ENCODE measurements around the gene PLEKHA8.

Gene PLEKHA8

GRCh38 chr7:30028216-30028748 lies at the start of gene PLEKHA8:
TSS of gene PLEKHA8 (plus strand) at chr7:30028412. CDS start at chr7:30028763, 351 bp downstream.
- peak; percentile 93 for DNase-seq

- DNase-seq, result no peak
Measured at GRCh38 chr7:29980151-29980550, 48.1 kb upstream of the PLEKHA8 start.

GRCh38 chr7:29987083-29987482 lies 41.1 kb upstream of the PLEKHA8 start:
- DNase-seq, result no peak

- no peak for DNase-seq
Measured at GRCh38 chr7:29987811-29988317, 40.3 kb upstream of the PLEKHA8 start.

GRCh38 chr7:29988424-29989256 lies 39.6 kb upstream of the PLEKHA8 start:
- DNase-seq, result peak; percentile 17

GRCh38 chr7:29989257-29989995 lies 38.8 kb upstream of the PLEKHA8 start, which contains the start of gene SCRN1:
TSS of gene SCRN1 (minus strand) at chr7:29989801. CDS start at chr7:29969067, 20,734 bp downstream.
- peak; percentile 12 for DNase-seq

GRCh38 chr7:29990931-29991330 lies 37.3 kb upstream of the PLEKHA8 start:
- no peak for DNase-seq

- DNase-seq, result no peak
Measured at GRCh38 chr7:29991937-29992336, 36.3 kb upstream of the PLEKHA8 start.

GRCh38 chr7:29993140-29993539 lies 35.1 kb upstream of the PLEKHA8 start:
- no peak for DNase-seq

GRCh38 chr7:29995652-29996051 lies 32.6 kb upstream of the PLEKHA8 start:
- no peak for DNase-seq

- no peak for DNase-seq
Measured at GRCh38 chr7:29996321-29996720, 31.9 kb upstream of the PLEKHA8 start.

GRCh38 chr7:29998489-29998888 lies 29.7 kb upstream of the PLEKHA8 start:
- no peak for DNase-seq

- DNase-seq, result no peak
Measured at GRCh38 chr7:30001998-30002397, 26.2 kb upstream of the PLEKHA8 start.

GRCh38 chr7:30003098-30003497 lies 25.1 kb upstream of the PLEKHA8 start:
- DNase-seq, result no peak

- DNase-seq, result no peak
Measured at GRCh38 chr7:30005464-30005863, 22.7 kb upstream of the PLEKHA8 start.

GRCh38 chr7:30010021-30010420 lies 18.2 kb upstream of the PLEKHA8 start:
- DNase-seq, result no peak

GRCh38 chr7:30012757-30013156 lies 15.5 kb upstream of the PLEKHA8 start:
- DNase-seq, result no peak

- no peak for DNase-seq
Measured at GRCh38 chr7:30018451-30018850, 9.8 kb upstream of the PLEKHA8 start.

GRCh38 chr7:30019387-30019786 lies 8.8 kb upstream of the PLEKHA8 start:
- no peak for DNase-seq

GRCh38 chr7:30019960-30020359 lies 8.3 kb upstream of the PLEKHA8 start:
- no peak for DNase-seq

GRCh38 chr7:30020535-30020934 lies 7.7 kb upstream of the PLEKHA8 start:
- no peak for DNase-seq

GRCh38 chr7:30022991-30023390 lies 5.2 kb upstream of the PLEKHA8 start:
- DNase-seq, result no peak

- DNase-seq, result no peak
Measured at GRCh38 chr7:30023524-30023923, 4.7 kb upstream of the PLEKHA8 start.
